K562 (cell line): ENCODE results near the gene HEXIM2. TPM values are rescaled to one million over a fixed set of nuclear protein-coding genes. Genes with fewer than 3 reads are reported as not detected.
A peak's percentile ranks its signal among the peaks of the same experiment; 100 is the strongest.

ENCODE experiments used
- AFF1 ChIP-seq, 2 experiments: fragments of 450-650 bp; IDR thresholded peaks; 2 replicates each; pipeline ENCODE4 v1.6.1; 2018; ENCODE audit warnings: mild to moderate bottlenecking in 2 of 2, low read depth in 1 of 2; ENCODE audit not compliant: partially characterized antibody in 2 of 2
- ARID2 ChIP-seq: fragments of 450-650 bp; IDR thresholded peaks from 2 replicates; pipeline ENCODE4 v1.6.1; 2017; ENCODE audit warnings: antibody characterized with exemption, mild to moderate bottlenecking
- BDP1 ChIP-seq: IDR thresholded peaks from 3 replicates; pipeline ENCODE4 v1.6.1; 2011; ENCODE audit not compliant: insufficient read length, insufficient read depth
- CREB3 ChIP-seq: fragments of 450-650 bp; conservative IDR thresholded peaks from 2 replicates; pipeline ENCODE4 v1.6.1; 2016; ENCODE audit warnings: missing genetic modification characterization, low read depth, mild to moderate bottlenecking, missing compliant biosample characterization, moderate library complexity
- ERF ChIP-seq: fragments of 450-650 bp; formaldehyde crosslinking; IDR thresholded peaks from 2 replicates; pipeline ENCODE4 v1.4.0; 2020; ENCODE audit warnings: mild to moderate bottlenecking, mixed read lengths
- FOSL1 ChIP-seq: fragments of 200-800 bp; sonication (Bioruptor generic); conservative IDR thresholded peaks from 2 replicates; pipeline ENCODE4 v1.6.1; 2016; ENCODE audit warnings: missing genetic modification characterization, missing compliant biosample characterization
- GTF2E2 ChIP-seq: fragments of 200-800 bp; sonication (Bioruptor generic); IDR thresholded peaks from 2 replicates; pipeline ENCODE4 v1.6.1; 2016; ENCODE audit warnings: missing genetic modification characterization, missing compliant biosample characterization
- KDM1A ChIP-seq, 2 experiments: fragments of 450-650 bp; IDR thresholded peaks; 2 replicates each; pipeline ENCODE4 v1.6.1; 2016; ENCODE audit warnings: mild to moderate bottlenecking in 2 of 2
- KDM5B ChIP-seq: fragments of 200-600 bp; sonication (generic); IDR thresholded peaks from 2 replicates; pipeline ENCODE4 v1.6.1; 2012; ENCODE audit warnings: low read depth, mild to moderate bottlenecking, moderate library complexity, low read length, control low read depth, inconsistent platforms; ENCODE audit not compliant: insufficient replicate concordance
- MAFK ChIP-seq: IDR thresholded peaks from 2 replicates; pipeline ENCODE4 v1.6.1; 2011; ENCODE audit warnings: low read length, improper control_type of control experiment
- NFXL1 ChIP-seq: fragments of 450-650 bp; formaldehyde crosslinking; IDR thresholded peaks from 2 replicates; pipeline ENCODE4 v1.4.0; 2021; ENCODE audit warnings: mild to moderate bottlenecking
- POLR2A ChIP-seq: fragments of 450-650 bp; conservative IDR thresholded peaks from 2 replicates; pipeline ENCODE4 v1.6.1; 2016
- TFE3 ChIP-seq: fragments of 450-650 bp; formaldehyde crosslinking; IDR thresholded peaks from 2 replicates; pipeline ENCODE4 v1.4.0; 2020; ENCODE audit warnings: mild to moderate bottlenecking, mixed read lengths
- UBTF ChIP-seq, 2 experiments: IDR thresholded peaks; 2 replicates each; pipeline ENCODE4 v1.6.1; 2012; ENCODE audit warnings: improper control_type of control experiment in 2 of 2, low read depth in 2 of 2, low read length in 2 of 2, borderline replicate concordance in 1 of 2
- ZFP91 ChIP-seq: sonication (generic); formaldehyde crosslinking; IDR thresholded peaks from 2 replicates; pipeline ENCODE4 v1.8.0; 2022; ENCODE audit warnings: mild to moderate bottlenecking, missing genetic modification reagents
- ZNF695 ChIP-seq: fragments of 450-650 bp; formaldehyde crosslinking; IDR thresholded peaks from 2 replicates; pipeline ENCODE4 v1.4.0; 2020; ENCODE audit warnings: mild to moderate bottlenecking, moderate library complexity
- polyA plus RNA-seq, 8 experiments: library from polyadenylated mRNA; depleted of rRNA in 4 of 8; stranded (reverse) in 5 of 8; unstranded in 3 of 8; fragments of >200 nt; fragmentation: Nextera tagmentation in 2 of 8; fragmentation: Illumina TruSeq in 1 of 8; extraction: Ambion mirVana in 2 of 8; extraction: Trizol in 1 of 8; gene quantifications; 2 replicates each; pipeline versions ENCODE4 v1.2.1 to v1.2.3, GENCODE V29; 2011 to 2014; ENCODE audit warnings: inconsistent platforms in 1 of 8, missing spikeins in 1 of 8
- total RNA-seq, 7 experiments: library from RNA; depleted of rRNA in 6 of 7; stranded (reverse); fragments of >200 nt in 6 of 7; fragmentation: Illumina TruSeq in 2 of 7; extraction: Trizol in 2 of 7; gene quantifications; 2 replicates each; pipeline versions ENCODE4 v1.2.1 to v1.2.3, GENCODE V29; 2011 to 2021; ENCODE audit warnings: low replicate concordance in 1 of 7

Gene HEXIM2
- total and polyA plus RNA-seq, 9 of the 15 experiments (the other 6 are each of a cell fraction or from before 2014, with no cell fraction given) = 0.69 to 3.4 (median 1.1) TPM; not detected in 2

- TF ChIP-seq AFF1 (IDR thresholded peaks at IDR 0.05; ENCODE audit: low read depth in 1 of 2, partially characterized antibody in 2 of 2) (peak; percentile 41 to 95), FOSL1 (peak; percentile 61; the same call in 1 of the 2 replicates), ZFP91 (CRISPR knock-in tag) (no peak), BDP1 (no peak), POLR2A (peak; percentile 94), ERF (peak; percentile 16; the same call in 1 of the 2 replicates), GTF2E2 (tag) (peak; percentile 93; the same call in 1 of the 2 replicates), TFE3 (CRISPR knock-in tag) (no peak), UBTF (IDR thresholded peaks at IDR 0.05; ENCODE audit: borderline replicate concordance in 1 of 2, low read depth in 2 of 2, low read length in 2 of 2) (peak; percentile 36 to 61; a peak in 2 of 4 replicates), KDM1A (IDR thresholded peaks at IDR 0.05) (no peak), NFXL1 (CRISPR knock-in tag) (no peak), KDM5B (peak; percentile 65), ARID2 (no peak), ZNF695 (CRISPR knock-in tag) (no peak), CREB3 (tag) (no peak), MAFK (peak; percentile 4; the same call in 1 of the 2 replicates)
These were observed at the start of gene HEXIM2 (continued) for GRCh38 chr17:45161288-45162024.
